IMR-90 (cell line): ENCODE results near the gene SLC23A1.

ENCODE experiments used
- CTCF ChIP-seq: conservative IDR thresholded peaks from 2 replicates; pipeline ENCODE4 v1.5.1; 2012; ENCODE audit warnings: mild to moderate bottlenecking, low read depth, low read length, improper control_type of control experiment
- MXI1 ChIP-seq: IDR thresholded peaks from 2 replicates; pipeline ENCODE4 v1.6.1; 2012; ENCODE audit warnings: low read depth, mild to moderate bottlenecking, low read length, moderate library complexity, borderline replicate concordance
- NFE2L2 ChIP-seq: fragments of 150-350 bp; IDR thresholded peaks from 2 replicates; pipeline ENCODE4 v1.6.1; 2016; ENCODE audit warnings: low read depth, mild to moderate bottlenecking, low read length
- POLR2A ChIP-seq: IDR thresholded peaks from 2 replicates; pipeline ENCODE4 v1.6.1; 2012; ENCODE audit warnings: mild to moderate bottlenecking, low read depth, low read length
- RAD21 ChIP-seq: IDR thresholded peaks from 2 replicates; pipeline ENCODE4 v1.6.1; 2012; ENCODE audit warnings: low read length, improper control_type of control experiment
- RCOR1 ChIP-seq: IDR thresholded peaks from 2 replicates; pipeline ENCODE4 v1.6.1; 2012; ENCODE audit warnings: mild to moderate bottlenecking, low read length, improper control_type of control experiment; ENCODE audit not compliant: insufficient replicate concordance
- RFX5 ChIP-seq: IDR thresholded peaks from 2 replicates; pipeline ENCODE4 v1.8.0; 2012; ENCODE audit warnings: low read depth, mild to moderate bottlenecking, low read length, moderate library complexity
- SMC3 ChIP-seq: fragments of 150-350 bp; IDR thresholded peaks from 2 replicates; pipeline ENCODE4 v1.6.1; 2016; ENCODE audit warnings: low read depth, mild to moderate bottlenecking, antibody characterized with exemption, low read length, moderate library complexity

GRCh38 chr5:139399501-139400121 lies 16.5 kb upstream of the SLC23A1 start:
- TF ChIP-seq CTCF (no peak), POLR2A (no peak), NFE2L2 (no peak), SMC3 (no peak), MXI1 (no peak), RAD21 (no peak), RFX5 (no peak), RCOR1 (no peak)
